NCI-H187 treated with DMSO at 0.1 percent for 48 hours (cell line): ENCODE results near the gene STXBP1.

Experiments used
- DNase-seq: peaks from one replicate; lab custom pipeline; 2025; lab: John Stamatoyannopoulos, UW

STXBP1 gene

GRCh38 chr9:127715470-127716337 lies 103.6 kb downstream of the STXBP1 start, which contains the start of the genes PTRH1 and TTC16:
Gene PTRH1, minus strand, starts transcription at chr9:127715663. Its CDS starts 24 bp downstream, at chr9:127715639.
Gene TTC16, plus strand, starts transcription at chr9:127716079. Its CDS starts 67 bp downstream, at chr9:127716146.
- peak; percentile 14 for DNase-seq

GRCh38 chr9:127716412-127716811 lies 104.3 kb downstream of the STXBP1 start:
- DNase-seq = no peak

- no peak for DNase-seq
Measured at GRCh38 chr9:127717766-127718165, 105.7 kb downstream of the STXBP1 start.

GRCh38 chr9:127720031-127720864 lies 108.2 kb downstream of the STXBP1 start:
- DNase-seq = no peak

- DNase-seq = no peak
Measured at GRCh38 chr9:127720865-127721227, 108.8 kb downstream of the STXBP1 start.

- no peak for DNase-seq
Measured at GRCh38 chr9:127721391-127721821, 109.3 kb downstream of the STXBP1 start.

- no peak for DNase-seq
Measured at GRCh38 chr9:127722055-127722745, 110.1 kb downstream of the STXBP1 start.

GRCh38 chr9:127723013-127723412 lies 110.9 kb downstream of the STXBP1 start:
- DNase-seq = no peak

GRCh38 chr9:127723444-127723843 lies 111.4 kb downstream of the STXBP1 start:
- DNase-seq = no peak

GRCh38 chr9:127724012-127724411 lies 111.9 kb downstream of the STXBP1 start:
- no peak for DNase-seq

GRCh38 chr9:127726871-127727270 lies 114.8 kb downstream of the STXBP1 start:
- DNase-seq = no peak

- DNase-seq = no peak
Measured at GRCh38 chr9:127728808-127729207, 116.7 kb downstream of the STXBP1 start.

- no peak for DNase-seq
Measured at GRCh38 chr9:127729522-127730256, 117.6 kb downstream of the STXBP1 start.

- DNase-seq = no peak
Measured at GRCh38 chr9:127730262-127730661, 118.2 kb downstream of the STXBP1 start.

- no peak for DNase-seq
Measured at GRCh38 chr9:127730799-127731410, 118.8 kb downstream of the STXBP1 start.

GRCh38 chr9:127731938-127732337 lies 119.9 kb downstream of the STXBP1 start:
- DNase-seq = no peak

GRCh38 chr9:127732444-127732843 lies 120.4 kb downstream of the STXBP1 start:
- DNase-seq = no peak

- no peak for DNase-seq
Measured at GRCh38 chr9:127733614-127734013, 121.5 kb downstream of the STXBP1 start.

- DNase-seq = no peak
Measured at GRCh38 chr9:127734247-127734746, 122.2 kb downstream of the STXBP1 start.

- DNase-seq = peak; percentile 60
Measured at GRCh38 chr9:127734747-127735529, 122.9 kb downstream of the STXBP1 start, which contains the start of gene TOR2A. Gene TOR2A, minus strand, starts transcription at chr9:127735294. Its CDS starts 24 bp downstream, at chr9:127735270.
